HK-2 (cell line): ENCODE measurements around the gene DTHD1.

ENCODE experiments used
- DNase-seq: peaks from one replicate; pipeline ENCODE4 v3.0.0-alpha.2; 2018; ENCODE audit not compliant: unreplicated experiment

The DTHD1 gene

GRCh38 chr4:36269533-36270173 lies 11.8 kb upstream of the DTHD1 start:
- DNase-seq: no peak

- no peak for DNase-seq
Measured at GRCh38 chr4:36273276-36273675, 8.1 kb upstream of the DTHD1 start.

- DNase-seq: no peak
Measured at GRCh38 chr4:36274158-36274557, 7.3 kb upstream of the DTHD1 start.

- DNase-seq: no peak
Measured at GRCh38 chr4:36277533-36277932, 3.9 kb upstream of the DTHD1 start.

GRCh38 chr4:36278789-36279188 lies 2.6 kb upstream of the DTHD1 start:
- DNase-seq: no peak

- DNase-seq: no peak
Measured at GRCh38 chr4:36280555-36280954, 861 bp upstream of the DTHD1 start.

- no peak for DNase-seq
Measured at GRCh38 chr4:36282503-36283030, 1.2 kb downstream of the DTHD1 start.

GRCh38 chr4:36283912-36284465 lies 2.6 kb downstream of the DTHD1 start:
- DNase-seq: no peak

GRCh38 chr4:36285784-36286480 lies 4.5 kb downstream of the DTHD1 start:
- no peak for DNase-seq

GRCh38 chr4:36286481-36286871 lies 5.1 kb downstream of the DTHD1 start:
- no peak for DNase-seq

- no peak for DNase-seq
Measured at GRCh38 chr4:36288731-36289426, 7.5 kb downstream of the DTHD1 start.

GRCh38 chr4:36290641-36291040 lies 9.2 kb downstream of the DTHD1 start:
- DNase-seq: no peak

- no peak for DNase-seq
Measured at GRCh38 chr4:36292556-36293188, 11.3 kb downstream of the DTHD1 start.

- no peak for DNase-seq
Measured at GRCh38 chr4:36301127-36301526, 19.7 kb downstream of the DTHD1 start.

- DNase-seq: no peak
Measured at GRCh38 chr4:36303426-36304137, 22.2 kb downstream of the DTHD1 start.

- DNase-seq: no peak
Measured at GRCh38 chr4:36304138-36304681, 22.8 kb downstream of the DTHD1 start.

GRCh38 chr4:36308150-36308549 lies 26.7 kb downstream of the DTHD1 start:
- no peak for DNase-seq

GRCh38 chr4:36310216-36310615 lies 28.8 kb downstream of the DTHD1 start:
- DNase-seq: no peak

GRCh38 chr4:36310793-36311192 lies 29.4 kb downstream of the DTHD1 start:
- no peak for DNase-seq

GRCh38 chr4:36312511-36312910 lies 31.1 kb downstream of the DTHD1 start:
- DNase-seq: no peak

- DNase-seq: no peak
Measured at GRCh38 chr4:36313301-36313700, 31.9 kb downstream of the DTHD1 start.
